GM18951 (cell line): ENCODE results near the gene KLHL14.
"Not testable (repeated sequence)": the region's sequence is repeated elsewhere in the genome, so short reads cannot be mapped to it uniquely, and the experiment has no call there.

Experiments
- POLR2A ChIP-seq: IDR thresholded peaks from 4 replicates; pipeline ENCODE4 v1.6.1; 2011; ENCODE audit warnings: mild to moderate bottlenecking; ENCODE audit not compliant: insufficient read length, insufficient read depth; ENCODE audit errors: extremely low read depth
- in situ Hi-C: fragments of 300-500 bp; cut with MboI; formaldehyde crosslinking; loops from one replicate; pipeline ENCODE4 v1.12.0; 2022; ENCODE audit warnings: low sequenced_read_pairs, mixed read lengths, inconsistent platforms; ENCODE audit not compliant: unreplicated experiment

KLHL14 gene, protein sequence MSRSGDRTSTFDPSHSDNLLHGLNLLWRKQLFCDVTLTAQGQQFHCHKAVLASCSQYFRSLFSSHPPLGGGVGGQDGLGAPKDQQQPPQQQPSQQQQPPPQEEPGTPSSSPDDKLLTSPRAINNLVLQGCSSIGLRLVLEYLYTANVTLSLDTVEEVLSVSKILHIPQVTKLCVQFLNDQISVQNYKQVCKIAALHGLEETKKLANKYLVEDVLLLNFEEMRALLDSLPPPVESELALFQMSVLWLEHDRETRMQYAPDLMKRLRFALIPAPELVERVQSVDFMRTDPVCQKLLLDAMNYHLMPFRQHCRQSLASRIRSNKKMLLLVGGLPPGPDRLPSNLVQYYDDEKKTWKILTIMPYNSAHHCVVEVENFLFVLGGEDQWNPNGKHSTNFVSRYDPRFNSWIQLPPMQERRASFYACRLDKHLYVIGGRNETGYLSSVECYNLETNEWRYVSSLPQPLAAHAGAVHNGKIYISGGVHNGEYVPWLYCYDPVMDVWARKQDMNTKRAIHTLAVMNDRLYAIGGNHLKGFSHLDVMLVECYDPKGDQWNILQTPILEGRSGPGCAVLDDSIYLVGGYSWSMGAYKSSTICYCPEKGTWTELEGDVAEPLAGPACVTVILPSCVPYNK

DNA sequence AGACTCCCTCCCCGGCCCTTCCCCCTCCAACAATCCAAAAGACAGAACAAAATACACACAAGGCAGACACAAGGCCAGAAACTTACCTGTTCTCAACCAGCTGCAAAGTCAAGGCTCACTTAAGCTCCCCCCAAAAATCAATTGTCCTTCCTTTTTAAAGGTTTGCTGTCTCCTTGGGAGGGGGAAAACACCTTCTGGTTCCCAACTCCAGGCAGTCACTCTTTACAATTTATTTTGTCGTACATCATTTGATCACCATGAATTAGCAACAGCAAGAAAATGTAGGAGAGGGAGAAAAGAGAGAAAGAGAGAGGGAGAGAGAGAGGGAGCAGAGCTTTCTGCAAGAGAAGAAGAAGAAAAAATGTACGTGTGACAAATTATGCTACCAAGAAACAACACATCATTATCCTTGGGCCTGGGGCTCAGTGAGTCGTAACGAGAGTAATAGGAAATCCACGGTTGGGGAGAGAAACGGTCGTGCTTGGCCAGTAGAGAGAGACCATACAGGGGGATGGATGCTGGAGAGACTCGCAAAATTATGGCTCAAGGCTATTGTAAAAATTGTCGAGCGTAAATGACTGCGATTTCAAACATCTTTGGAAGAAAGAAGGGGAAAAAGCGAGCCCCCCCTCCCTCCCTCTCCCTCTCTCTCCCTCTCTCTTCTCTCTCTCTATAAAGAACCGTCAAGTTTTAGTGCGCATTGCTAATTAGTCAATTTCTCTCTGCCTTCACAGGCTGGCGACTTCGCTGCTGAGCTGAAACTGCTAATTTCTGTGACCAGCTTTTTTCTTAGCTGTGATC is at the start of gene KLHL14:
Gene KLHL14 (minus strand): TSS at position 443 of the 801 bp plus-strand sequence. CDS start 2,432 bp downstream, outside the sequence.
- in situ Hi-C loops, result no loop called here
- TF ChIP-seq POLR2A, result no peak

DNA sequence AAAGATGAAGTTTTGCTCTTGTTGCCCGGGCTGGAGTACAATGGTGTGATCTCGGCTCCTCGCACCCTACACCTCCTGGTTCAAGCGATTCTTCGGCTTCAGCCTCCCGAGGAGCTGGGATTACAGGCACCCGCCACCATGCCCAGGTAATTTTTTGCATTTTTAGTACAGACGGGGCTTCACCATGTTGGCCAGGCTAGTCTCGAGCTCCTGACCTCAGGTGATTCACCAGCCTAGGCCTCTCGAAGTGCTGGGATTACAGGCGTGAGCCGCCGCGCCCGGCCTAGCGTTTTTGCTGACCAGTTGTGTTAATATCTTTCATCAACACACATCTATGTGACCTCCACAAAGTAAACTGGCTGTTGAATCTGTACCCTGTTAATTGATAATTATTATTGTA is 49.4 kb upstream of the KLHL14 start:
- in situ Hi-C loops, result no loop called here
- TF ChIP-seq POLR2A, result no peak

DNA sequence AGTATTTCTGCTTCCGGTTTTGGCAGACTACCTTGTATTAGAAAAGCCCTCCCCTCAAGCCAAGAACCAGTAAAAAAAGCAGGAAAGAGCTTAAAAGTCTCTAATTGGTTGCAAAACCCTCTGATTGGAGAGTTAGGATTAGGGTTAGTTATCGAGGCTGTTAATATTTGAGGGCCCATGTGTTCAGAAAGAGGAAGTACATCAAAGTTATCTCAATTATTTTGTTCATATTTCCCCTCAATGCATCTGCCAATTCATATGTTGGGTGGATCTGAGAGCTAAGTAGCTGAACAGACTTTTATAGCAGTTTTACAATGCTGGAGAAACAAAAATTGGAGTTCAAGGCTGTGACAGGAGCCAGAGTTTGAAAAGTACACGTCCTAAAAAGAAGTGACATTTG is 43.1 kb upstream of the KLHL14 start:
- in situ Hi-C loops, result no loop called here
- no peak for TF ChIP-seq POLR2A

DNA sequence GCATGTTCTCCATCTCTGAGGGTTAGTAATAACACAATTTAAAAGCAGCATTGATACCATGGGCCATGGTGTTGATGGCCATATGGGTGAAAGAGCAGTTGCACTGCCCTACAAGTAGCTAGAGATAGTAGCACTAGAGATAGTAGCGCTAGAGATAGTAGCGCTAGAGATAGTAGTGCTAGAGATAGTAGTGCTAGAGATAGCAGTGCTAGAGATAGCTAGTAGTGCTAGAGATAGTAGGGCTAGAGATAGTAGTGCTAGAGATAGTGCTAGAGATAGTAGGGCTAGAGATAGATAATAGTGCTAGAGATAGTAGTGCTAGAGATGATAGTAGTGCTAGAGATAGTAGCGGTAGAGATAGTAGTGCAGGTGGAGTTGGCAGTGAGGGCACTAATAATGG is 39.5 kb upstream of the KLHL14 start:
- in situ Hi-C loops, result no loop called here
- no peak for TF ChIP-seq POLR2A

DNA sequence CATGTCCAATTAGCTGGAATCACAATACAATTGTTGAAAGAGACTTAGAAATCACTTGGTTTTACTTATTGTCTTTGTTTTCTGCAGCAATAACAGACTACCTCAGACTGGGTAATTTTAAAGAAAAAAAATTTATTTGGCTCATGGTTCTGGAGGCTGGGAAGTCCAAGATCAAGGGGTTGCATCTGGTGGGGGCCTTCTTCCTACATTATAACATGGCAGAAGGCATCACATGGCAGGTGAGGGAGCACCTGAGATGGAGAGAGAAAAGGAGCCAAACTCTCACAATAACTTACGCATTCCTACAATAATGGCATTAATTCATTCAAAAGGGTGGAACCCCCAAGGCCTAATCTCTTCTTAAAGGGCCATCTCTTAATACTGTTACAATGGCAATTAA is 37.5 kb upstream of the KLHL14 start:
- TF ChIP-seq POLR2A, result no peak
- in situ Hi-C loops, result no loop called here

DNA sequence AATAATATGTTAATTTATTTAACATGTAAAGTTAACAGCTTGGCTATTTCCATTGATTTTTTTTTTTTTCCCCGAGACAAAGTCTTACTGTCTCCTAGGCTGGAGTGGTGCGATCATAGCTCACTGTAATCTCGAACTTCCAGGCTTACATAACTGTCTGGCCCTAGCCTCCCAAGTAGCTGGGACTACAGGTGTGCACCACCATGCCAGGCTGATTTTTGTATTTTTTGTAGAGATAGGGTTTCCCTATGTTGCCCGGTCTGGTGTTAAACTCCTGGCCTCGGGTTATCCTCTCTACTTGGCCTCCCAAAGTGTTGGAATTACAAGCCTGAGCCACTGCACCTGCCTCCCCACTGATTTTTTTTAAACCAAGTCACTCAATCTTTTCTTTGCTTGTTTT is 32.5 kb upstream of the KLHL14 start:
- in situ Hi-C loops, result no loop called here
- TF ChIP-seq POLR2A, result no peak

DNA sequence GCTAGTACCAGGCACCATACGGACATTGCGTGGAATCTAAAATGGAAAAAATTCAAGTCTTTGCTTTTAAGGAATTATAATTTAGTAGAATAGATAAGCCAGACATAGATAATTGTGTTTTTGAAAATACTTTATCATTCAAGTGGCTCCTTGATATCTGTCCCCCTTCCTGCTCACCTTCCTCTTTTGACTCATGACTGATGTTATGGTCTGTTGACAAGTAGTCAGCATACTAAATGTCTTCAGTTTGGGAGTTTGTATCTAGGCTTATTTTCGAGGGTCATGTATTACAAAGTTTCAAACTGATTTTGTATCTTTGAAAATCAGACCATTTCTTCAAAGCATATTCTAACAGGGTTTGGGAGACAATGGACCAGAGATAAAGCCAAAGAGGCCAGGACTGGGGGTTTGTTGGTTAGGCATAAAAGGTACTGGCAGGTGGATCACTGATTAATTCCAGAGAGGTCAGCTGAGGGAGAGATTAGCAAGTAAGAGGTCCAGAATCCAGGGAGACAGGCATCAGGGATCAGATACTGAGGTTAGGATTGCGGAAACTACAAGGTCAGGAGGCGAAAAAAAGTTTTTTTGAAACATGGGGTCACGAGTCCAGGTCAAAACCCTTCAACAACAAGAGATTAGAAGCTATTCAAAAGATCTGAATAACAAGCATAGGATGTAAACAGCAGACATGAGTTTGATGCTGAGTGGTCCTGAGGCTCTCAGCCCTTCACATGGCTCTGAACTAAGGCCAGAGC is 31.5 kb upstream of the KLHL14 start:
- in situ Hi-C loops, result no loop called here
- TF ChIP-seq POLR2A, result no peak

DNA sequence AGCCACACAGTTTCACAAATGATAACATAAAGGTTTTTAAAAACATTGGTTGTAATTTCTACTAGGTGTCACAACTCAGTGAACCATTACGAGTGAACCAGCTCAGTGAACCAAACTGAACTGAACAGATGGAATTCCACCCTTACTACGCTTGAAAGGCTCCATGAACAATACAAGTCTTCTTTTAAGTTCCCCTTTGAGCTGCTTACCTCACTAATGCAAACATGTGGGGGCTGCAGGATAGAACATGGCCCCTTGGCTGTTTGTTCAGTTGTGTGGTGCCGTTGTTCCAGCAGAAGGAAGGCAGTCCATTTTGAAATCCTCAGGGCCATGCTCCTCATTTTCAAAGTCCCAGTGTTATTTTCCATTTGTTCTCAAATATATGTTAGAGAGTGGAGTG is 30.7 kb upstream of the KLHL14 start:
- in situ Hi-C loops, result no loop called here
- TF ChIP-seq POLR2A, result no peak

DNA sequence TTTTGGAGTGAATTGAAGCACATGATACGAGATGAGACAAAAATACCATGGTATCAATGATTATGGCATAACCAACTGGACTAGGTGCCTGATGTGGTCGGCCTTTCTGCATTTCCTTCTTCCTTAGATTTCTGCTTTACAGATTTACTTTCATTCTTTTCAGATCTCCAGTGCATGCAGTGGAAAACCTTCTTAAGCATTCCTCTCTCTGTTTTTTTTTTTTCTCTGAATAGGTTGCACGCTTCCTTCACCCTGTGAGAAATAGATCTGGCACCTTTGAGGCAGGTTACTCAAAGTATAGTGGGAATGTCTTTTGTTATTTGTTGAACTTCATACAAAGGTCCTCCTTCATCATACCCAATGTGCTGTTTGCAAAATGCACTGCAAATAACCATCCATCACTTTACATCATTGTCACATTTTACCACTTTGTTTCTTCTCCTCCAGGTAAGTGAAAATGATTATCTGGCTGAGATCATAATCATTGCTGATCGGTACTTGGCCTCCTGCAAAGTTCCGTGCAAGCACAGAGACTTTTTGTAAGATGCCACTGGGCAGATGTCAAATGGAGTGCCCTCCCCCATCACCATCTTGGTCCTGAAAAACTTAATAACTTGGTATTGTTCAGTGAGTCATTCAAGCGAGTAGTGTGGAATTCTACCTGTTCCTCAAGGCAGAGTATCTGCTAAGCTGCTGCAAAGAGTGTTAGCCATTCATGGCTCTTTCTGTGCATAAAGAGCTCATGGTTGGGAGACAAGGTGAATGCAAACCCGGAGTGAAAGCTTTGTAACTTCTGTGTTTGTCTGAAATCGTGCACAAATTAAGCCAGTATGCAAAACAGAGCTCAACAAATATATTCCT is 30.0 kb upstream of the KLHL14 start:
- no peak for TF ChIP-seq POLR2A
- in situ Hi-C loops, result no loop called here

DNA sequence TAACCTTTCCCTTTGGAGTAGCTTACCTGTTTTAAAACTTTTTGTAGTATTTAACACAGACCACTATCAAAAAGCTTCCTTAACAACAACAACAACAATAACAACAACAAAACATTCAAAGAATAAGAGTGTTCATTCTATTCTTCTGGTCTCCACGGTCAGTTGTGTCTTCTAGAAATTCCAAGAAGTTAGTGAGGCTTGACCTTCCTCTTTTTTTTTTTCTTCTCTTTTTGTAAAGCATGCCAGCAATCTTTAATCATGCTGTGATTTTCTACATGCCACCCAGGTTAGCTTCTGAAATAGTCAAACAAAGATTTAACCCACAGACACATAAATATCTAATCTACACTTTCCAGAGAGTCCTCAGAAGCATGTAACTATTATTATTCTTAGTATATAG is 28.4 kb upstream of the KLHL14 start:
- TF ChIP-seq POLR2A, result no peak
- in situ Hi-C loops, result no loop called here

DNA sequence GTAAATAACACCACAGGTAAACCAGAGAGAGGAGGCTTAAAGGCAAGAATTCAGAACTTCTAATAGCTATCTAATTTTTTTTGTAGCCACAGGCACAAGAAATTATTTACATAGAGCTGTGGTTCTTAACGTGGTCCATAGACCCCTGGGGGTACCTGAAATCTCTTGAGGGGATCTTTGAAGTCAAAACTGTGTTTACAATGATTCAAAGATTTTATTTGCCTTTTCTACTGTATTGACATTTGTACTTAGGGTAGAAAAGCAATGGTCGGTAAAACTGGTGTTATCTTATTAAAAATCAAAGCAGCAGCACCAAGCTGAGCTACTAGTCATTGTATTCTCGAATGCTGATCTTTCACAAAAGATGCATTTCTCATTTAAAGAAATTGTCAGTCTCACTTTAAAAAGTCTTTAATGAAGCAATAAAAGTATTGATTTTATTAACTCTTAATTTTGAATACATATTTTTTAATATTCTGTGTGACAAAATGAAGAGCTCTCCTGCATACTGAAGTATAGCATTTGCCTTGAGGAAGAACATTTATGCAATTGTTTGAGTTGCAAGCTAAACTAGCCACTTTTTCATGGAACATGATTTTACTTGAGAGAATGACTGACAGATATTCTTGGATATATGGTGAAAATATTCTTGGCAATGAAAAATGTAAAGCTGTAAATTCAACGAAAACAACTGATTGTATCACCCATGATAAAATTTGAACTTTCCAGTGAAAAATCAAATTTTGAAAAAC is 25.6 kb upstream of the KLHL14 start:
- in situ Hi-C loops, result no loop called here
- TF ChIP-seq POLR2A, result no peak

DNA sequence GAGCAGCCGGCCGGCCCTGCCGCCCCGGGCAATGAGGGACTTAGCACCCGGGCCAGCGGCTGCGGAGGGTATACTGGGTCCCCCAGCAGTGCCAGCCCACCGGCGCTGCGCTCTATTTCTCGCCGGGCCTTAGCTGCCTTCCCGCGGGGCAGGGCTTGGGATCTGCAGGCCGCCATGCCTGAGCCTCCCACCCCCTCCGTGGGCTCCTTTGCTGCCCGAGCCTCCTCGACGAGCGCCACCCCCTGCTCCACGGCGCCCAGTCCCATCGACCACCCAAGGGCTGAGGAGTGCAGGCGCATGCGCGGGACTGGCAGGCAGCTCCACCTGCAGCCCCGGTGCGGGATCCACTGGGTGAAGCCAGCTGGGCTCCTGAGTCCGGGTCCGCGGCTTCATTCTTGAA is 21.8 kb upstream of the KLHL14 start:
- in situ Hi-C loops, result not testable (repeated sequence)

DNA sequence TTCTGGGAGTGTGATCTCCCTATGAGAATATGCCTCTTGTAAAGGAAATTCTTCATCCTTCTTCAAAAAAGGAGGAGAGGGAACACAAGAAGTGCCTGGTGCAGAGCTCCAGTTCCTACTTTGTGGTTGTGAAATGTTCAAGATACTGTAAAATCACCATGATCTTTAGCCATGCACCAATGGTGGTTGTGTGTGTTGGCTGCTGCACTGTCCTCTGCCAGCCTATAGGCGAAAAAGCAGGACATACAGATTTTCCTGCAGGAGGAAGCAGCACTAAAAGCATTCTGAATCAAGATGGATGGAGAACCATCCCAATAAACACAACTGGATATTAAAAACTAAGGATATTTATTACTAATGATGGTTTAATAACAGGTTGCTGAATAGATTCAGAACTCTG is 6.2 kb upstream of the KLHL14 start:
- in situ Hi-C loops, result no loop called here
- TF ChIP-seq POLR2A, result no peak
